HG02943 (cell line): ENCODE results near the gene TIE1.

Experiments
- ATAC-seq: cut with Tn5 transposase; IDR thresholded peaks from one replicate; pipeline ENCODE4 v1.9.1; 2021; ENCODE audit warnings: mild to moderate bottlenecking, low read depth, moderate library complexity; ENCODE audit not compliant: unreplicated experiment

Gene TIE1

DNA sequence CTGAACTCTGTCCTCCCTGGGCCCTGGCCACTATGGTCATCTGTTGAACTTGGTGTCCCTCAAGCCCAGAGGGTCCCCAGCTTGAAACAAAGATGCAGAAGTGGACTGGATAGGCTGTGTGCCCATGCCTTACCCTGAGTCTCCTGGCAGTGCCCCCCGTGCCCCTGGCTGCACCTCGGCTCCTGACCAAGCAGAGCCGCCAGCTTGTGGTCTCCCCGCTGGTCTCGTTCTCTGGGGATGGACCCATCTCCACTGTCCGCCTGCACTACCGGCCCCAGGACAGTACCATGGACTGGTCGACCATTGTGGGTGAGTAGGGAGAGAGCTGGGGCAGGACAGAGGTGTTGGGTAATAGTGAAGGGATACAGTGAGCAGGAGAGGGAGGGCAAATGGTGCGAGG is 10.7 kb downstream of the TIE1 start:
- no peak for ATAC-seq

DNA sequence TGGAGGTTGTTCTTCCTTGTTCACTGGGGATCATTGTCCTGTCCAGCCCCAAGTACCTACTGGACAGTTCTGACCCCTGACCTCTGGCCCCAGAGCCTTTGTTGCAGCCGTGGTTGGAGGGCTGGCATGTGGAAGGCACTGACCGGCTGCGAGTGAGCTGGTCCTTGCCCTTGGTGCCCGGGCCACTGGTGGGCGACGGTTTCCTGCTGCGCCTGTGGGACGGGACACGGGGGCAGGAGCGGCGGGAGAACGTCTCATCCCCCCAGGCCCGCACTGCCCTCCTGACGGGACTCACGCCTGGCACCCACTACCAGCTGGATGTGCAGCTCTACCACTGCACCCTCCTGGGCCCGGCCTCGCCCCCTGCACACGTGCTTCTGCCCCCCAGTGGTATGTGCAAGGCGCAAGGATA is 11.4 kb downstream of the TIE1 start:
- no peak for ATAC-seq

DNA sequence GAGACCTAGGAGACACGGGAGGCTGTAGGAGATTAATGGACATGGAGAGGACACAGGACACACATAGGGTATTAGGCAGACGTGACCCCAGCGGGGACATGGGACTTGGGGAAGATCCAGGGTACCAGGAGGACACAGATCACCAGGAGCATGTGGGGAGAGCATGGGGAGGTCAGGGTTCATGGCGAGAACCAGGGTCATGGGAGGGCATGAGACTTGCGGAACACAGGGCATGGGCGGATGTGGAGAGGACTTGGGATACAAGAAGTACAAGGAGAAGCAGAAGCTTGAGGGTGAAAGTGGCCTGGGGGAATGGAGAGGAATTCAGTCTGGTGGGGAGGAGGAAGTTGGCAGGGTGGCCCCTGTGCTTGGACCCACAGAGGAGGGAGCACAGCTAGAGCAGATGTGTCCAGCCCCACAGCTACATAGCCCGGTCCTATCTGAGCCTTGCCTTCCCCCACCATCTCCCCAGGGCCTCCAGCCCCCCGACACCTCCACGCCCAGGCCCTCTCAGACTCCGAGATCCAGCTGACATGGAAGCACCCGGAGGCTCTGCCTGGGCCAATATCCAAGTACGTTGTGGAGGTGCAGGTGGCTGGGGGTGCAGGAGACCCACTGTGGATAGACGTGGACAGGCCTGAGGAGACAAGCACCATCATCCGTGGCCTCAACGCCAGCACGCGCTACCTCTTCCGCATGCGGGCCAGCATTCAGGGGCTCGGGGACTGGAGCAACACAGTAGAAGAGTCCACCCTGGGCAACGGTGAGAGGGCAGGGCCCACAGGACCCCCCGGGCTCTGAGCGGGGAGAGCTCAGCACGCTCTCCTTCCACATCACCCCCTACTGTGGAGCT is 12.1 kb downstream of the TIE1 start:
- no peak for ATAC-seq

DNA sequence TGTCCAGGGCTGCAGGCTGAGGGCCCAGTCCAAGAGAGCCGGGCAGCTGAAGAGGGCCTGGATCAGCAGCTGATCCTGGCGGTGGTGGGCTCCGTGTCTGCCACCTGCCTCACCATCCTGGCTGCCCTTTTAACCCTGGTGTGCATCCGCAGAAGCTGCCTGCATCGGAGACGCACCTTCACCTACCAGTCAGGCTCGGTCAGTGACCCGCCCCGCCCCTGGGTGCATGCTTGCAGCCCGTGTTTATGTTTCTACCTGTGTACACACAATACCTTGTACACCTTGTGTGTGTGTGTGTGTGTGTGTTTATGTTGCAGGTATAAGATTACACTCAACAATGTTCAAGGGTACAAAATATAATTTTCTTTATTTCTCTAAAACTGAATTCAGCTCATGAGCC is 13.0 kb downstream of the TIE1 start:
- no peak for ATAC-seq

DNA sequence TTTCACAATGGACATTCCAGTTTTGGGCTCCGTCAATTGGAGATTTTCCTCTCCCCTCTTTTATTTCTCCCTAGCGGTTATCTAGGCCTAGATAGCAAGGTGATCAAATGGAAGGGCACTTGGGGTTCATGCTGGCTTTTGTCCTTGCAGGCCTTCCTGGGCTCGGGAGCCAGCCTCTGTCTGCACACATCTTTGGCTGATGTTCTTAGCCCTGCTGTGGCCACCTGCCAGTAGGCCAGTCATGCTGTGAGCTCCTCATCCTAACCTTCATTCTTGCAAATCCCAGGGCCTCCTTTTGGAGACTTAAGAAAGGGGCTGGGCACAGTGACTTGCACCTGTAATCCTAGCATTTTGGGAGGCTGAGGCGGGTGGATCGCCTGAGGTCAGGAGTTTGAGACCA is 13.5 kb downstream of the TIE1 start:
- ATAC-seq, result no peak

DNA sequence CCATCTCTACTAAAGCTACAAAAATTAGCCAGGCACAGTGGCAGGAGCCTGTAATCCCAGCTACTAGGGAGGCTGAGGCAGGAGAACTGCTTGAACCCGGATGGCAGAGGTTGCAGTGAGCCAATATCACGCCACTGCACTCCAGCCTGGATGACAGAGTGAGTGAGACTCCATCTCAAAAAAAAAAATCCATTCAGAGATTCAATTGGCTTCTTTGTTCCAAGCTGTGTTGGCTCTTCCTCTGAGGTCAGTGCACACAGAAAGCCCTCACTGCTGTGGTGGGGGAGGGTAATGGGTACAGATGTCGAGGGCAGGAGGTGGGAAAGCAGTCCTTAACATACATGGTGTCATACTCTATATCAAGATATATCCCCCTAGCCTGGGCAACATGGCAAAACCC is 14.7 kb downstream of the TIE1 start:
- ATAC-seq, result no peak

DNA sequence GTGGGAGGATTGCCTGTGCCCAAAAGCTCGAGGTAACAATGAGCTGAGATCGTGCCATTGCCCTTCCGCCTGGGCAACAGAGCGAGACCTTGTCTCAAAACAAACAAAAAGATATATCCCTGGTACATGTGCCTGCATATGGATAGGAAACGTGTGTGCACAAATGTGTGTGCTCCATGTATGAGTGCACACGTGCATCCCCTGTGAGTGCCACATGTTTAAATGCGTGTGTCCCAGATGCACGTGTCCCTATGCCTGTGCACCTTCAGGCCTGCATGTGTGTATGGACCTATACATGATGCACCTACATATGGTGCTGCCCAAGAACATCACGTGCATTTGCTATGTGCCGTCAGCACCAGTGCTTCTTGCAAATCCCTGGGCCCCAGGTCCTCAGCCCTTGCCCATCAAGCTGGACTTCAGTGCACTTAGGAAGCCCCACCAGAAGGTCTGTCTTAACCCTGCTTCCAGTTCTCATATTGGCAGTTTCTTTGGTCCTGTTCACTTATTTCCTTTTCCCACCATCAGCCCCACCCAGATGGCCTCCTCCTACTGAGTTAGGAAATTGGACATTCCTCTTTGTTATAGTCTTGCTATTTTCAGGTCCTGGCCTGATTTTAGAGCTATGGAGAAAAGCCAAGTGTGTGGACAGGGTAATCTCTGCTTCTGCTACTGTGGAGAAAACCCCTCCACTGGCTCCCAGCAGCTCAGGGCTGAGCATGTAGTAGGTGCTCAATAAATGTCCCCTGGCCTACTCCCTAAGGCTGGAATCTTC is 15.4 kb downstream of the TIE1 start:
- ATAC-seq, result no peak

DNA sequence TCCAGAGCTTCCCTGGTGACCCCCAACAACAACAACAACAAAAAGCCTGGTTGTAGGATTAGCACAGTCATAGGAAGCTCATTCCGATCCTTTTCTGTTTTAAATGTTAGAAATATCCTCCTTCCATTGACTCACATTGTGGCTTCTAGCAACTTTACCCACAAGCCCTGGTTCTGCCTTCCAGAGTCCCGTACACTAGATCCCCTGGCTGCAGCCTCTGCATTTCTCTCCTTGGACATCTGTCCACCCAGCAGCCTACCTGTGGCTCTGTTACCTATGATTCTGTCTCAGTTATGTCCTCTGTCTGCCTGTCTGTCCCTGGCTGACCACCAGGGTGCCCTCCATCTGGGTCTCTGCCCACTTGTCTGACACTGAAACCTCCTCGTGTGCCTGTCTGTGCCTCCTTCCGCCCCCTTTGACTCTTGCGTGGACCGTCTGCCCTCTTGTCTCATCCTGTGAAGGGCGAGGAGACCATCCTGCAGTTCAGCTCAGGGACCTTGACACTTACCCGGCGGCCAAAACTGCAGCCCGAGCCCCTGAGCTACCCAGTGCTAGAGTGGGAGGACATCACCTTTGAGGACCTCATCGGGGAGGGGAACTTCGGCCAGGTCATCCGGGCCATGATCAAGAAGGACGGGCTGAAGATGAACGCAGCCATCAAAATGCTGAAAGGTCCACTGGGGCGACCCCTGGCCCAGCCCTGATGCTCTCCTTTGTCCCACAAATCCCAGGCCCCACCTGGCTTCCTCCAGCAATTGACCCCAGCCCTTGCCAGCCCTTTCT is 16.1 kb downstream of the TIE1 start:
- no peak for ATAC-seq

DNA sequence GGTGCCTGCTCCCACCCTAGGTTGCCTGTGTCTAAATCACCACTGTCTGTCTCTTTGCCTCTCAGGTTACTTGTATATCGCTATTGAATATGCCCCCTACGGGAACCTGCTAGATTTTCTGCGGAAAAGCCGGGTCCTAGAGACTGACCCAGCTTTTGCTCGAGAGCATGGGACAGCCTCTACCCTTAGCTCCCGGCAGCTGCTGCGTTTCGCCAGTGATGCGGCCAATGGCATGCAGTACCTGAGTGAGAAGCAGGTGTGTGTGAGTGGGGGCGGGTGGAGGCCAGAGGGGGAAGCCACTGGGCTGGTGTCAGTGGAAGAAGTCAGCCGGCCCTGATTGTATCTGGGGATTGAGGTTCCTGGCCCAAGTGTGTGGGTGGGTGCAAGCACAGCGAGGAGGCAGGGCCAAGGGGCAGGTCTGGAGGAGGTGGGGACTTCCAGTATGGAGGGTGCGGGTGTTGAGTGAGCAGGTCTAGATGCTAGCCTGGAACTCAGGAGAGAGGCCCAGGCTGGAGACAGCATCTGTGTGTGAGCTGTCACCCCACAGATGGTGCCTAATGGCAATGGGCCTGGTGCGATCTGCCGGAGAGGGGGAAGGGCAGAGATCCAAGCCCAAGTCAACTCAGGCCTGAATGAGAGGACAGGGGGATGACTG is 17.2 kb downstream of the TIE1 start:
- no peak for ATAC-seq

DNA sequence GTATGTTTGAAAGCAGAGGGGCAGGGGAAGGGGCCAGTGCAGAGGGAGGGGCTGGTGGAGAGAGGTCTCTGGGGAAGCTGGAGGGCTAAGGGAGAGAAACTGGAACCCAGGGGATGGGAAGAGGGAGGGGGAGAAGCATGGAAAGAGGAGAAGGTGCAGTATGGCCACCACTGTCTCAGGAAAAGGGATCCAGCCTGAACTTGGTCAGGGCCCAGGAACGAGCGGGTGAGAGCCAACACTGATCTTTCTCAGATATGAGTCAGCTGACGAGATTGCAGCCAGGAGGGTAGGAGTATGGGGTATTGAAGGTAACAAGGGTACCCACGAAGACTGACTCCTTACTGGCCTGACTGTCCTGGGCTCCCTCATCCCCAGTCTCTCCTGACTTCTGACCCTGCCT is 18.0 kb downstream of the TIE1 start:
- ATAC-seq, result no peak

DNA sequence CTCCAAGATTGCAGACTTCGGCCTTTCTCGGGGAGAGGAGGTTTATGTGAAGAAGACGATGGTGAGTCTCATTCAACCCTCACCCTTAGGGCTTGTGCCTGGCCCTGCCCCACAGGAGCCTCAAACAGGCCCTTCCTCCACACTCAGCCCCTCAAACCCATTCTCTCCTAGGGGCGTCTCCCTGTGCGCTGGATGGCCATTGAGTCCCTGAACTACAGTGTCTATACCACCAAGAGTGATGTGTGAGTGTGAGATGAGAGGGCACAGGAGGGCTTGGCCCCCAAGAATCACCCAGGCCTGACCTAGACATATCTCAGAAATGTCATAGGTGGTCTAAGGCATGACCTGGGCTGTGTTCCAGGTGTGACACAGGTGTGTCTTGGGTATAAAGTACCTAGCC is 18.5 kb downstream of the TIE1 start:
- no peak for ATAC-seq

DNA sequence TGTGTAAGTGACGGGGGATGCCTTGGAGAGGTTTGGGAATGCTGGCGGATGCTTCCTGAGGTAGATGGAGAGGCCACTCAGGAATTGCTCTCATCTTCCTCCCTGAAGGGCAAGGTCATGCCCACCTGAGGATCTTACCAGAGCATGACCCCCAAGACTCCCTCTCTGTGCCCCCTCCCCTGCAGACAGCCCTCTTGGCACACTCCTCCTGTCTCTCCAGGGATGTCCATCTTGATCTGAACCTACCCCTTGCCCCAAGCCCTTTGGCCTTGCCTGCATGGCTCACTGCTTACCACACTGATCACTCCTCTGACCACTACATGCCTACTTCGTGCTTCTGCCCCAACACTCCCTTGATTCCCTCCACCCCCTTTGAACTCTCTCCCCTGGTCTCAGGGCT is 19.0 kb downstream of the TIE1 start:
- ATAC-seq, result no peak

DNA sequence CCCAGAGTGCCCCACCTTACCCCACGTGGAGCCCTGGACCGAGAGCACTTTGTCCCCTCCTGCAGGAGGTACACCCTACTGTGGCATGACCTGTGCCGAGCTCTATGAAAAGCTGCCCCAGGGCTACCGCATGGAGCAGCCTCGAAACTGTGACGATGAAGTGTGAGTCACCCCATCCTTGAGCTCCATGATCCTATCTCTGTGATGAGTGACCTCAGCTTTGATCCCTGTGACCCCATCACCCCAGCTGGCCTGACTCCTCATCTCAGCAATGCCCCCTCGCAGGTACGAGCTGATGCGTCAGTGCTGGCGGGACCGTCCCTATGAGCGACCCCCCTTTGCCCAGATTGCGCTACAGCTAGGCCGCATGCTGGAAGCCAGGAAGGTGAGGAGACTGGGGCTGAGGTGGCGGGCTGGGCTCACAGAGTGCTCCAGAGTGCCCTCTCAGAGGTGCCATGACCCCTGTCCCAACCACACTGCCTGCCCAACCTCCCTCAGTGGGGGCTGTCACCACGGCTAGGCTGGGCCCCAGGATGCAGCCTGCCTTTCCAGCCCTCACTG is 20.6 kb downstream of the TIE1 start:
- ATAC-seq, result no peak

DNA sequence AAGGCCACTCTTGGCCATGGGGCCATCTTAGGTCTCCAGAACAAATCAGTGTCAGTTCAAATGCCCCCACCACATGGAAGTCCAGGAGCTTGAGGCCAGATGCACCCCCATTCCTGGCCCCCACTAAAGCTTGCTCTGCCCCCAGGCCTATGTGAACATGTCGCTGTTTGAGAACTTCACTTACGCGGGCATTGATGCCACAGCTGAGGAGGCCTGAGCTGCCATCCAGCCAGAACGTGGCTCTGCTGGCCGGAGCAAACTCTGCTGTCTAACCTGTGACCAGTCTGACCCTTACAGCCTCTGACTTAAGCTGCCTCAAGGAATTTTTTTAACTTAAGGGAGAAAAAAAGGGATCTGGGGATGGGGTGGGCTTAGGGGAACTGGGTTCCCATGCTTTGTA is 21.7 kb downstream of the TIE1 start:
- ATAC-seq, result no peak

DNA sequence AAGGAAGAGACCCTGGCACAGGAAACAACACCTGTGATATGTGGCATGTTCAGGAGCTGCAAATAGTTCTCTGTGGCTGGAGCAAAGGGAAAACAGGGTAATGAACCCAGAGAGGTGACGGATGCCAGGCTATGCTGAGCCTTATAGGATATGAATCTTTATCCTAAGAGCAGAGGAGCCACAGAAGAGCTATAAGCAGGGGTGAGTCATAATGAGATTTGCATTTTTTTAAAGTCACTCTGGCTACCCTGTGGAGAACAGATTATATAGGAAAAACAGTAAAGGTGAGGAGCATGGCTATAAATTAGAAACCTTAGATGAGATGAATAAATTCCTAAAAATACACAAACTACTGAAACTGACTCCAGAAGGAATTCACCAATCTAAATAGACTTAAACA is 24.0 kb downstream of the TIE1 start:
- no peak for ATAC-seq

DNA sequence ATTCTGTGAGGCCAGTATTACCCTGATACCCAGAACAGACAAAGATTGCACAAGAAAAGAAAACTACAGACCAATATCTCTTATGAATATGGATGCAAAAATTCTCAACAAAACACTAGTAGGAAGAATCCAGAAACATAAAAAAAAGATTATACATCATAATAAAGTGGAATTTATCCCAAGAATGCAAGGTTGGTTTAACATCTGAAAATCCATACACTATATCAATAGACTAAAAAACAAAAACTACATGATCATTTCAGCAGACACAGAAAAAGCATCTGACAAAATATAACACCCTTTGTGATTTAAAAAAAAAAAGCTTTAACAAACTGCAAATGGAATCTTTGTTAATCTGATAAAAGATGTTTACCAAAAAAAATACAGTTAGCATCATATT is 24.6 kb downstream of the TIE1 start:
- no peak for ATAC-seq

DNA sequence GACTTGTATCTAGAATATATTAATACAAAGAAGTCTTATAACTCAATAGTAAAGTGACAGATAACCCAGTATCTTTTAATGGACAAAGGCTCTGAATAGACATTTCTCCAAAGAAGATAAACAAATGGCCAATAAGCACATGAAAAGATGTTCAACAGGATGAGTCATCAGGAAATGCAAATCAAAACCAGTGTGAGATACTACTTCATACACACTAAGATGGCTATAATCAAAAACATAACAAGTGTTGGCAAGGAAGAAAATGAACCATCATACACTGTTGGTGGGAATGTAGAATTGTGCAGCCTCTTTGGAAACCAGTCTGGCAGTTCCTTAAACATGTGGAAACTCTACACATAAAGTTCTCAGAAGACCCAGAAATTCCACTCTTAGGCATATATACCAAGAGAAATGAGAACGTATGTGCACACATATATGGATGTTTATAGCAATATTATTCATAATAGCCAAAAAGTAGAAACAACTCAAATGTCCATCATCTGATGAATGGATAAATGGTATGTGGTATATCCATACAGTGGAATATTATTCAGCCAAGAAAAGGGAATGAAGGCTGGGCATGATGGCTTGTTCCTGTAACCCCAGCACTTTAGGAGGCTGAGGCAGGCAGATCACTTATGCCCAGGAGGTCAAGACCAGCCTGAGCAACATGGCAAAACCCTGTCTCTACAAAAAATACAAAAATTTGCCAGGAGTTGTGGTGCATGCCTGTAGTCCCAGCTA is 26.9 kb downstream of the TIE1 start:
- ATAC-seq, result no peak

DNA sequence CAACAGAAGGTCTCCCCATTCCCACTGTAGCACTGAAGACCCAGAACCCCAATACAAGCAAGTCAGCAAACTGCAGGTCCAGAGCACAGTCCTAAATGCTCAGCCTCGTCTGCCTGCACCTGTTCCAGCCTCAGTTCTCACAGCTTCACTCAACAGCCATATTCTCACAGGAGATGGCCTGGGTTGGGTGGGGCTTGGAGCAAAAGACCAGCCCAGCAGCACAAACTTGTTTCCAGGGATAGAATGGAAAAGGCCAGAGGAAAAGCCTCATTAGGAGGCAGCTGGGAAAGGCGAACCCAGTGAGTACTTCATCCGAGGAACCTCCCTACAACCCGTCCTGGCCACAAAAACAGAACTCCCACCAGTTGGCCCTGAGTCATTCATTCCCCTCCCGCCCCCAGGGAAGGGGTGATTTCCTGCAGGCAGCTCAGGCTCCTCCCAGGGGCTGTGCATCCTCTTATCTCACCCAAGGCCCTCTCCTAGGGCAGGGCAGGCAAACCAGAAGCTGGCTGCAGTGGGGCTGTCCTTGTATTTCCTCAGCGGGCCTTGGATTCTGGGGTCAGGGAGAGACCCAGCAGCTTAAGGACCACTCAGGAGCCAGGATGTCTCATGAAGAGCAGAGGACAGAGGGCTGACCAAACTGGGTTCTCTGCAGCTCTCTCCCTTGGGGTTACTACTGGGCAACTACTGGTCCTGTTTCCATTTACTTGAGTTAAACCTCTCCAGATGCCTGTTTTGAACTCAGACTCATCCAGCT is 29.4 kb downstream of the TIE1 start:
- ATAC-seq, result no peak

DNA sequence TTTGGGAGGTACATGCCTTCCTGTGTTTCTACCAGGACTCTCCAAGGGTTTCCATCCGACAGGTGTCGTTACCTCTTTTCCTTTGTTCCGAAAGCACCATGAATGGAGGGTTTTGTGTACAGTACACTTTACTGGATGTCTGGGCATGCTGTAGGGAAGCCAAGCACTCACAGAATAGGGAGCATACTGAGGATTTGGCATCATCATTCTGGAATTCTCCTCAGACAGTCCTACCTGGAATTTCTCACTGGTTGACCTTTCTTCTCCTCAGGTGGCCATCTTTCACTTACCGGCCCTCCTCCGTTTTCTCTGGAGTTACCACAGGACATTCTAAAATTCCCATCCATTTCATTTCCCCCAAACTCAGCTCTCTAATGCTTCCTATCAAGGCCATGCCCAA is 30.9 kb downstream of the TIE1 start:
- ATAC-seq, result no peak
